Heart left ventricle (tissue), 16 donors: ENCODE results near the gene ZFAND3. TPM values are rescaled to one million over a fixed set of nuclear protein-coding genes. Genes with fewer than 3 reads are reported as not detected.

Experiments
- ATAC-seq, 4 donors: fragments of 200-7000 bp; cut with Tn5 transposase; one replicate each; pipeline ENCODE4 v1.9.1; 2020 to 2022; ENCODE audit warnings: moderate library complexity in 4 of 4, mild to moderate bottlenecking in 3 of 4, moderate number of reproducible peaks in 1 of 4
- DNase-seq, 5 donors: peaks; one replicate each; pipeline ENCODE4 v3.0.0-alpha.2; 2020
- H3K27ac ChIP-seq, 12 donors: fragments of 200-600 bp; sonication (generic) in 4 of 12; one replicate each; pipeline versions ENCODE4 v1.5.0 to v1.8.0; 2016 to 2022; ENCODE audit warnings: mild to moderate bottlenecking in 2 of 12
- H3K27me3 ChIP-seq, 9 donors: fragments of 200-600 bp; sonication (generic) in 2 of 9; one replicate each; pipeline versions ENCODE4 v1.5.1 to v1.8.0; 2016 to 2022; ENCODE audit warnings: mild to moderate bottlenecking in 3 of 9
- H3K36me3 ChIP-seq, 9 donors: fragments of 200-600 bp; sonication (generic) in 2 of 9; one replicate each; pipeline versions ENCODE4 v1.5.0 to v1.8.0; 2018 to 2022; ENCODE audit warnings: mild to moderate bottlenecking in 2 of 9
- H3K4me1 ChIP-seq, 12 donors: fragments of 200-600 bp; sonication (generic) in 4 of 12; one replicate each; pipeline versions ENCODE4 v1.5.0 to v1.8.0; 2016 to 2022; ENCODE audit warnings: mild to moderate bottlenecking in 3 of 12
- H3K4me3 ChIP-seq, 12 donors: fragments of 200-600 bp; sonication (generic) in 4 of 12; one replicate each; pipeline versions ENCODE4 v1.5.0 to v1.8.0; 2017 to 2022; ENCODE audit warnings: mild to moderate bottlenecking in 9 of 12, moderate library complexity in 4 of 12
- H3K9me3 ChIP-seq, 12 donors: fragments of 200-600 bp; sonication (generic) in 4 of 12; one replicate each; pipeline versions ENCODE4 v1.5.0 to v1.8.0; 2016 to 2022; ENCODE audit warnings: mild to moderate bottlenecking in 1 of 12
- POLR2A ChIP-seq, 2 donors: fragments of 450-650 bp; IDR thresholded peaks; one replicate each; pipeline ENCODE4 v1.6.1; 2017; ENCODE audit warnings: antibody characterized with exemption in 2 of 2, mild to moderate bottlenecking in 2 of 2, moderate library complexity in 2 of 2
- WGBS, 4 donors: extraction: QIAGEN DNeasy Blood & Tissue Kit in 2 of 4; methylation state at CpG; one replicate each; pipeline versions ENCODE4 v1.1.5 to v1.1.7; 2013 to 2018; 5-methylcytosine and 5-hydroxymethylcytosine counted together
- intact Hi-C, 10 donors: fragments of 100-400 bp; cut with DNase I; formaldehyde crosslinking; loops; one replicate each; pipeline versions ENCODE4 v1.11.1 to v1.14.2; 2022
- polyA plus RNA-seq, 2 donors: library from polyadenylated mRNA; stranded (reverse); fragments of 200-250 nt; gene quantifications; one replicate each; pipeline ENCODE4 v1.2.3, GENCODE V29; 2013
- total RNA-seq, 9 donors: library from RNA; depleted of rRNA in 2 of 9; stranded (reverse); fragments of >200 nt in 2 of 9; fragmentation: NEBNext Ultra II Directional in 3 of 9; extraction: Animal tissue kit (Norgen Biotek cat#: 25700) in 3 of 9; gene quantifications; one replicate each; pipeline versions ENCODE4 v1.1.0 to v1.2.4, GENCODE V29; 2016 to 2023
- TF ChIP-seq, protein P1 (sequence below), 12 donors: fragments of 200-600 bp; sonication (generic) in 4 of 12; IDR thresholded peaks; one replicate each; pipeline versions ENCODE4 v1.5.0 to v1.8.0; 2018 to 2022; ENCODE audit warnings: antibody characterized with exemption in 12 of 12, mild to moderate bottlenecking in 5 of 12
- donor health status: ischemic (EF 13 %, LVEDD 7.1; RV severe dilation, severe dysfunction).
- donor health status: healthy with polysubstance abuse.
- donor health status: DM: no; HTN: yes; CAD: no.
- donor health status: DM: no; HTN: no; CAD: no.
- donor health status: ischemic (EF 25% LVEDD 6.9; RV normal size, moderate dysfunction).
- donor health status: ischemic (EF 25% LVEDD 5.7; RV mildly dilated, moderate dysfunction).
- donor health status: healthy.
- donor health status: DM: yes; HTN: yes; CAD: no.
- donor health status: ischemic (EF 35%, LVEDD 5.7; RV mildly dilated, moderate dysfunction).
- donor health status: nonischemic (EF 11% LVEDD 7.7; RV severe dilation, severe dysfunction).
- donor health status: DM: yes; HTN: yes; CAD: no.
- donor health status: PGD.
- donor health status: ischemic (EF 29% LVEDD 5.4; RV normal size, mild dysfunction).
- donor health status: nonischemic (EF 23%, LVEDD 6.1; RV moderate dilation, normal function).

ZFAND3 gene
- total and polyA plus RNA-seq, 11 donors: 29.1 to 114 (median 88.2) TPM

DNA sequence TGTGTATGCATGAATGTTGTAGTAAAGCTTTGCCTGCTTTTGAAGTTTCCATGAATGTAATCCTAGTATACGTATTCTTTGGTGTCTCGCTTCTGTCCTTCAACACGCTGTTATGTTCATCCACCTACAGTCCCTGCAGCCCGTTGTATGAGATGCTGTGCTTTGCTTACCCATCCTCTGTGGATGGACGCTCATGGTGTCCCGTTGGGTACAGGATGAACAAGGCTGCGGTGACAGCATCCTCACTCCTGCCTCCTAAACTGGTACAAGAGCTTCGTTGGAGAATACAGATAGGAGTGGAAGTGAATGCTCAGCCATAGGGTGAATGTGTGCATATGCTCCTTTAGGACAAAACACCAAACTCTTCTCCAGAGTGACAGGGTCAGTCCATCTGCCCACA is 366.2 kb downstream of the ZFAND3 start:
- H3K36me3 ChIP-seq: no peaks in the 10 kb centered on the region
- H3K9me3 ChIP-seq: no peaks in the 10 kb centered on the region
- H3K4me3 ChIP-seq: no peak overlapping the region
- no peak overlapping the region for H3K27ac ChIP-seq
- 93 to 96% (median 95%) methylated on average over 8 of the region's 8 CpGs for WGBS, 4 donors
- intact Hi-C loops: no loop called here
- H3K4me1 ChIP-seq: no peaks in the 10 kb centered on the region
- TF ChIP-seq, protein P1, sequence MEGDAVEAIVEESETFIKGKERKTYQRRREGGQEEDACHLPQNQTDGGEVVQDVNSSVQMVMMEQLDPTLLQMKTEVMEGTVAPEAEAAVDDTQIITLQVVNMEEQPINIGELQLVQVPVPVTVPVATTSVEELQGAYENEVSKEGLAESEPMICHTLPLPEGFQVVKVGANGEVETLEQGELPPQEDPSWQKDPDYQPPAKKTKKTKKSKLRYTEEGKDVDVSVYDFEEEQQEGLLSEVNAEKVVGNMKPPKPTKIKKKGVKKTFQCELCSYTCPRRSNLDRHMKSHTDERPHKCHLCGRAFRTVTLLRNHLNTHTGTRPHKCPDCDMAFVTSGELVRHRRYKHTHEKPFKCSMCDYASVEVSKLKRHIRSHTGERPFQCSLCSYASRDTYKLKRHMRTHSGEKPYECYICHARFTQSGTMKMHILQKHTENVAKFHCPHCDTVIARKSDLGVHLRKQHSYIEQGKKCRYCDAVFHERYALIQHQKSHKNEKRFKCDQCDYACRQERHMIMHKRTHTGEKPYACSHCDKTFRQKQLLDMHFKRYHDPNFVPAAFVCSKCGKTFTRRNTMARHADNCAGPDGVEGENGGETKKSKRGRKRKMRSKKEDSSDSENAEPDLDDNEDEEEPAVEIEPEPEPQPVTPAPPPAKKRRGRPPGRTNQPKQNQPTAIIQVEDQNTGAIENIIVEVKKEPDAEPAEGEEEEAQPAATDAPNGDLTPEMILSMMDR (IDR thresholded peaks at IDR 0.05): no peak
- no peak for TF ChIP-seq POLR2A (IDR thresholded peaks at IDR 0.05)
- ATAC-seq: no peak
- no peaks in the 10 kb centered on the region for H3K27me3 ChIP-seq
- peak in 1 of 5 donors; percentile 40 for DNase-seq

DNA sequence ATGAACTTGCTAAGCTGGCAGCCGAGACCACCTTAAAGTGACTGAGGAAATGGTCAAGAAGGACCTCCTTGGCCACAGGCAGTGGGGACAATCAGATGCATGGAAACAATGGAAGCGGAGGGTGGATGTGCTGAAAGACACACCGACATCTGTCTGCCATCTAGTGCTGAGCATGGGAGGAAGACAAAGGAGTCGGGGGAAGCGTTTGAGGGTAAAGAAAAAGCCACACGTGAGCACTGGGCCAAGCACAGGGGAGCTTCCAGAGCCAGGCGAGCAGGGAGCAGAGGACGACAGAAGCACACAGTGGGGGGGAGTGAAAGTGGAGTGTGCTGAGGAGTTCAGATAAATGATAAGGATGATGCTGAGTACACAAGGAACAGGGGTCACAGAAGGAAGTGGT is 367.8 kb downstream of the ZFAND3 start:
- WGBS, 4 donors: 75 to 81% (median 77%) methylated on average over 8 of the region's 8 CpGs
- Histone ChIP-seq H3K4me1 (no peaks in the 10 kb centered on the region), H3K27me3 (no peaks in the 10 kb centered on the region), H3K4me3 (no peak overlapping the region), H3K9me3 (no peaks in the 10 kb centered on the region), H3K27ac (no peak overlapping the region), H3K36me3 (peaks cover 0 to 8% (median 0%) of the 10 kb centered on the region in 9 donors)
- no peak for DNase-seq
- ATAC-seq: no peak
- TF ChIP-seq, protein P1 (IDR thresholded peaks at IDR 0.05): no peak
- no peak for TF ChIP-seq POLR2A (IDR thresholded peaks at IDR 0.05)
- intact Hi-C loops: no loop called here

DNA sequence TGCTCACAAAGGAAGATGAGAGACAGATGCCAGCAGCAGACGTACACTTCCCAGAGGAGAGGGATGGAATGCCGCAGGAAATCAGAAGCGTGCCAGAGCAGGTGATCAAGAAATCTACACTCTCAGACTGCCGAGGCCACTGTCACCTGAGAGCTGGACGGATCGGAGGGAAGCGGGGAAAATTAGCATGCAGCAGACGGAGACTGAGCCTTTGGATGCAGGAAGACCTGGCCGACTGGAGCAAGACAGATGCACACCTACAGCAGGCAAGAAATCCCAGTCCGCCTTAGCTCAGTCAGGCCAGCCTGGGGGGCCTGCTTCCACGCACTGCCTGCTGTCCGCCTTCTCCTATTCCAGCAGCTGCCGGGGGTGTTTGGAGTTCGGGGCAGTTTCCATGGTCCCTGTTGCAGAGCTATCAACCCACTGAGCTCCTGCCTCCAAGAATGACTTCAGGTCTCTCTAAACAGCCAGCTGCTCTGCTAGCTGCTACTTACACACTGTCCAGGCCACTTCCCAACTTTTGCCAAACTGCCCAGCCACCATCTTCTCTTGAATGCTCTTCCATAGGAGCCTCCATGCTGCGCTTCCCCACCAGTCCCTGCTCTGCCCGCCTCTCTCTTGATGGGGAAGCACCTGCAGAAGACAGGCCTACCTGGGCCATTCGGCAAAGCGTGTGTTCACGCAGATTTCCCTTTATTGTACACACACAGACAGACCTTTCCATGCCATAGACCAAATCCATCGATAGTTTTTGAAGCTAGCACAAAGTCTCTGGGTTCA is 368.5 kb downstream of the ZFAND3 start:
- intact Hi-C loops: no loop called here
- WGBS, 4 donors: 91 to 95% (median 94%) methylated on average over 20 of the region's 20 CpGs
- H3K4me1 ChIP-seq: no peaks in the 10 kb centered on the region
- H3K27ac ChIP-seq: no peak overlapping the region
- peaks cover 0 to 8% (median 0%) of the 10 kb centered on the region in 9 donors for H3K36me3 ChIP-seq
- TF ChIP-seq, protein P1 (IDR thresholded peaks at IDR 0.05): no peak
- no peak for TF ChIP-seq POLR2A (IDR thresholded peaks at IDR 0.05)
- H3K27me3 ChIP-seq: no peaks in the 10 kb centered on the region
- H3K4me3 ChIP-seq: no peak overlapping the region
- DNase-seq: no peak
- no peak for ATAC-seq
- H3K9me3 ChIP-seq: no peaks in the 10 kb centered on the region

DNA sequence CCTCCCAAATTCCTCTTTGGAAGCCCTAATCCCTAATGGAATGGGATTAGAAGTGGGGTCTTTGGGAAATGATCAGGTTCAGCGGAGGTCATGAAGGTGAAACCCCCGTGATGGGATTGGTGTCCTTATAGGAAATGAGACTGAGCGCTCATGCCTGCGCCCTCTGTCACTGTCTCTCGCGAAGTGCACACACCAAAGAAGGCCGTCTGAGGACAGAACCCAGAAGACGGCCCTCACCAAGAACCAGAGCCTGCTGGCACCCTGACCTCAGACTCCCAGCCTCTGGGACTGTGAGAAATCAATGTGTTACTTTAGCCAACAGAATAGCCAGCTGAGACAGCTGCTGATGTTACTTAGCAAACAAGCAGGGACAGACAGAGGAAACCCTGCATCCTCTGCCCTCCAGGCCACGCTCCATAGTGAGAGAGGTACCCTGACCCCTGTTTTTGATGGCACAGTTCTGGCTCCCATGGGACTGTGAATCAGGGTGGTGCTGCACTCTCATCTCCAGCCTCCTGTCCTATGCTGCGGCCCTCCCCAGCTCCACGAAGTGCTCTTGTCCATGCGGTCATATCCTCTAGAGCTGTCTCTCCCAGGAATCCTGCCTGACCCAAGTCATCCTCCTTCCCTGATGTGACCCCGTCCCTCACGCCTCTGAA is 369.3 kb downstream of the ZFAND3 start:
- H3K27ac ChIP-seq: no peak overlapping the region
- H3K4me1 ChIP-seq: no peaks in the 10 kb centered on the region
- DNase-seq (no peak), ATAC-seq (peak in 1 of 4 donors; percentile 13)
- no peaks in the 10 kb centered on the region for H3K9me3 ChIP-seq
- TF ChIP-seq, protein P1 (IDR thresholded peaks at IDR 0.05): no peak
- TF ChIP-seq POLR2A (IDR thresholded peaks at IDR 0.05): no peak
- intact Hi-C loops: no loop called here
- H3K36me3 ChIP-seq: peaks cover 0 to 8% (median 0%) of the 10 kb centered on the region in 9 donors
- H3K4me3 ChIP-seq: no peak overlapping the region
- no peaks in the 10 kb centered on the region for H3K27me3 ChIP-seq
- 95 to 97% (median 96%) methylated on average over 14 of the region's 14 CpGs for WGBS, 4 donors
